Activated CD8-positive, alpha-beta memory T cell treated with anti-CD3 and anti-CD28 coated beads, Interleukin-2, amount 50 U/mL, for 24 hours (primary cell): ENCODE results near the gene CPSF7.
"Not testable (repeated sequence)": the region's sequence is repeated elsewhere in the genome, so short reads cannot be mapped to it uniquely, and the experiment has no call there.

Experiments
- DNase-seq: peaks from one replicate; pipeline ENCODE4 v3.0.0-alpha.2; 2020; ENCODE audit errors: extremely low read depth

CPSF7 gene

GRCh38 chr11:61384271-61385242 lies 45.2 kb downstream of the CPSF7 start:
- DNase-seq, result no peak

GRCh38 chr11:61383859-61384258 lies 45.9 kb downstream of the CPSF7 start:
- DNase-seq, result not testable (repeated sequence)

GRCh38 chr11:61380884-61381283 lies 48.9 kb downstream of the CPSF7 start:
- no peak for DNase-seq

GRCh38 chr11:61378713-61379313 lies 51.0 kb downstream of the CPSF7 start:
- DNase-seq, result no peak

GRCh38 chr11:61377461-61378160 lies 52.2 kb downstream of the CPSF7 start:
- DNase-seq, result no peak

- DNase-seq, result no peak
Measured at GRCh38 chr11:61375761-61376108, 54.0 kb downstream of the CPSF7 start.

- DNase-seq, result no peak
Measured at GRCh38 chr11:61372659-61373420, 56.9 kb downstream of the CPSF7 start.

- DNase-seq, result no peak
Measured at GRCh38 chr11:61370349-61371005, 59.3 kb downstream of the CPSF7 start.

GRCh38 chr11:61369372-61370348 lies 60.1 kb downstream of the CPSF7 start:
- DNase-seq, result no peak

GRCh38 chr11:61368646-61369045 lies 61.1 kb downstream of the CPSF7 start:
- DNase-seq, result no peak

GRCh38 chr11:61367406-61367805 lies 62.4 kb downstream of the CPSF7 start:
- DNase-seq, result no peak

GRCh38 chr11:61364012-61364675 lies 65.6 kb downstream of the CPSF7 start:
- no peak for DNase-seq

- DNase-seq, result no peak
Measured at GRCh38 chr11:61362542-61362875, 67.3 kb downstream of the CPSF7 start.

- peak; percentile 80 for DNase-seq
Measured at GRCh38 chr11:61361741-61362541, 67.8 kb downstream of the CPSF7 start, which contains the start of the genes CYB561A3 and TMEM138. TSS of gene CYB561A3 (minus strand) at chr11:61361882. CDS start at chr11:61356713, 5,169 bp downstream. TSS of gene TMEM138 (plus strand) at chr11:61362374. CDS start at chr11:61364391, 2,017 bp downstream.

GRCh38 chr11:61361237-61361740 lies 68.5 kb downstream of the CPSF7 start:
- DNase-seq, result no peak

GRCh38 chr11:61359516-61359915 lies 70.3 kb downstream of the CPSF7 start:
- no peak for DNase-seq

GRCh38 chr11:61358566-61358965 lies 71.2 kb downstream of the CPSF7 start:
- no peak for DNase-seq

- no peak for DNase-seq
Measured at GRCh38 chr11:61357894-61358239, 71.9 kb downstream of the CPSF7 start.
